LNCAP (cell line): ENCODE measurements around the gene FARS2.

Source experiments
- CTCF ChIP-seq: fragments of 450-650 bp; IDR thresholded peaks from 2 replicates; pipeline ENCODE4 v1.5.1; 2017; ENCODE audit warnings: mild to moderate bottlenecking

Gene FARS2

GRCh38 chr6:5640614-5641013, 379.3 kb downstream of the FARS2 start:
- TF ChIP-seq CTCF: no peak

- no peak for TF ChIP-seq CTCF
Measured at GRCh38 chr6:5644523-5645185, 383.3 kb downstream of the FARS2 start.

- no peak for TF ChIP-seq CTCF
Measured at GRCh38 chr6:5645328-5646290, 384.3 kb downstream of the FARS2 start.

GRCh38 chr6:5652406-5653137, 391.3 kb downstream of the FARS2 start:
- no peak for TF ChIP-seq CTCF

GRCh38 chr6:5653801-5654200, 392.5 kb downstream of the FARS2 start:
- TF ChIP-seq CTCF: no peak

- TF ChIP-seq CTCF: no peak
Measured at GRCh38 chr6:5656226-5656625, 394.9 kb downstream of the FARS2 start.

GRCh38 chr6:5657684-5658430, 396.5 kb downstream of the FARS2 start:
- no peak for TF ChIP-seq CTCF
